Measurements from ENCODE around the gene CYLC1.
A peak's percentile ranks its signal among the peaks of the same experiment; 100 is the strongest.

Gene CYLC1

DNA sequence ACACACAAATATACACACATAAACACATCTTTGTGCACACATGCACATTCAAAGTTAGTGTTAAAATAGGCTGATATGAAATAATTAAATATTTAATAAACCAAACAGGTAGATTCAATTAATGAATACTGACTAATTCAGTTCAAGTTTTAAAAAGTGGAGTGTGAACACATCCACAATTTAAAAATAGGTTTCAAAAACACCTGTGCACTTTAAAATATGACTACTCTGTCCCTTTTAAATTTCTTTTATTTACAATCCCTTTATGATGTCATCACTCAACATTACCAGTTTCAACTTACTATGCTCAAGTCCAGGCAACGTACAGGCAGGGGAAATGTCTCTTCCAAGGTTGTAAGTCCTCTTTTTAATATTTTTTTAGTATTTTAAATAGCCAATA lies at the start of gene CYLC1:
CYLC1 (plus strand) TSS at position 301 of the 400 bp plus-strand sequence; CDS start at position 338, 37 bp downstream.
- no peaks in the 10 kb centered on the region for H3K27me3 ChIP-seq (ENCODE audit: low read depth, low read length)
- H3K79me2 ChIP-seq (ENCODE audit: low read length): no peaks in the 10 kb centered on the region
- no peaks in the 10 kb centered on the region for H3K4me1 ChIP-seq (ENCODE audit: low read length)
- H3K4me3 ChIP-seq (ENCODE audit: low read length): no peak within 1 kb of the TSS
- TF ChIP-seq, protein P1, sequence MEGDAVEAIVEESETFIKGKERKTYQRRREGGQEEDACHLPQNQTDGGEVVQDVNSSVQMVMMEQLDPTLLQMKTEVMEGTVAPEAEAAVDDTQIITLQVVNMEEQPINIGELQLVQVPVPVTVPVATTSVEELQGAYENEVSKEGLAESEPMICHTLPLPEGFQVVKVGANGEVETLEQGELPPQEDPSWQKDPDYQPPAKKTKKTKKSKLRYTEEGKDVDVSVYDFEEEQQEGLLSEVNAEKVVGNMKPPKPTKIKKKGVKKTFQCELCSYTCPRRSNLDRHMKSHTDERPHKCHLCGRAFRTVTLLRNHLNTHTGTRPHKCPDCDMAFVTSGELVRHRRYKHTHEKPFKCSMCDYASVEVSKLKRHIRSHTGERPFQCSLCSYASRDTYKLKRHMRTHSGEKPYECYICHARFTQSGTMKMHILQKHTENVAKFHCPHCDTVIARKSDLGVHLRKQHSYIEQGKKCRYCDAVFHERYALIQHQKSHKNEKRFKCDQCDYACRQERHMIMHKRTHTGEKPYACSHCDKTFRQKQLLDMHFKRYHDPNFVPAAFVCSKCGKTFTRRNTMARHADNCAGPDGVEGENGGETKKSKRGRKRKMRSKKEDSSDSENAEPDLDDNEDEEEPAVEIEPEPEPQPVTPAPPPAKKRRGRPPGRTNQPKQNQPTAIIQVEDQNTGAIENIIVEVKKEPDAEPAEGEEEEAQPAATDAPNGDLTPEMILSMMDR (IDR thresholded peaks at IDR 0.05; ENCODE audit: low read depth, low read length): no peak
- TF ChIP-seq EZH2phosphoT487 (IDR thresholded peaks at IDR 0.05; ENCODE audit: low read depth): no peak
- H3K4me2 ChIP-seq (ENCODE audit: low read length): no peak within 1 kb of the TSS
- H2AFZ ChIP-seq (ENCODE audit: low read depth, low read length): no peak within 1 kb of the TSS
- H3K9ac ChIP-seq (ENCODE audit: low read length): no peak within 1 kb of the TSS
- H3K27ac ChIP-seq (ENCODE audit: low read length): no peak within 1 kb of the TSS
- no peaks in the 10 kb centered on the region for H3K9me3 ChIP-seq (ENCODE audit: insufficient read depth, low read length)
- H4K20me1 ChIP-seq (ENCODE audit: insufficient read depth, low read length): no peaks in the 10 kb centered on the region
- no peaks in the 10 kb centered on the region for H3K36me3 ChIP-seq (replicated peaks; ENCODE audit: low read depth, low read length)

- Histone ChIP-seq H4K20me1 (ENCODE audit: insufficient read depth, low read length) (no peaks in the 10 kb centered on the region), H3K27ac (ENCODE audit: low read length) (no peak overlapping the region), H3K79me2 (ENCODE audit: low read length) (no peaks in the 10 kb centered on the region), H3K4me2 (ENCODE audit: low read length) (no peak overlapping the region), H3K36me3 (replicated peaks; ENCODE audit: low read depth, low read length) (no peaks in the 10 kb centered on the region), H3K9me3 (ENCODE audit: insufficient read depth, low read length) (no peaks in the 10 kb centered on the region), H3K9ac (ENCODE audit: low read length) (no peak overlapping the region), H2AFZ (ENCODE audit: low read depth, low read length) (no peak overlapping the region), H3K4me1 (ENCODE audit: low read length) (no peaks in the 10 kb centered on the region), H3K27me3 (ENCODE audit: low read depth, low read length) (no peaks in the 10 kb centered on the region), H3K4me3 (ENCODE audit: low read length) (no peak overlapping the region)
- TF ChIP-seq, protein P1 (IDR thresholded peaks at IDR 0.05; ENCODE audit: low read depth, low read length): no peak
- TF ChIP-seq EZH2phosphoT487 (IDR thresholded peaks at IDR 0.05; ENCODE audit: low read depth): no peak
Observed at GRCh38 chrX:83819304-83819703, 41.6 kb upstream of the CYLC1 start.

GRCh38 chrX:83829874-83830273 lies 31.1 kb upstream of the CYLC1 start:
- no peaks in the 10 kb centered on the region for H3K79me2 ChIP-seq (ENCODE audit: low read length)
- H3K4me3 ChIP-seq (ENCODE audit: low read length): no peak overlapping the region
- H3K4me1 ChIP-seq (ENCODE audit: low read length): peaks cover 10% of the 10 kb centered on the region
- no peak overlapping the region for H3K9ac ChIP-seq (ENCODE audit: low read length)
- H2AFZ ChIP-seq (ENCODE audit: low read depth, low read length): no peak overlapping the region
- no peak overlapping the region for H3K27ac ChIP-seq (ENCODE audit: low read length)
- H4K20me1 ChIP-seq (ENCODE audit: insufficient read depth, low read length): no peaks in the 10 kb centered on the region
- TF ChIP-seq, protein P1 (IDR thresholded peaks at IDR 0.05; ENCODE audit: low read depth, low read length): no peak
- no peaks in the 10 kb centered on the region for H3K36me3 ChIP-seq (replicated peaks; ENCODE audit: low read depth, low read length)
- no peaks in the 10 kb centered on the region for H3K9me3 ChIP-seq (ENCODE audit: insufficient read depth, low read length)
- peak overlapping the region; percentile 28 for H3K4me2 ChIP-seq (ENCODE audit: low read length)
- H3K27me3 ChIP-seq (ENCODE audit: low read depth, low read length): no peaks in the 10 kb centered on the region

DNA sequence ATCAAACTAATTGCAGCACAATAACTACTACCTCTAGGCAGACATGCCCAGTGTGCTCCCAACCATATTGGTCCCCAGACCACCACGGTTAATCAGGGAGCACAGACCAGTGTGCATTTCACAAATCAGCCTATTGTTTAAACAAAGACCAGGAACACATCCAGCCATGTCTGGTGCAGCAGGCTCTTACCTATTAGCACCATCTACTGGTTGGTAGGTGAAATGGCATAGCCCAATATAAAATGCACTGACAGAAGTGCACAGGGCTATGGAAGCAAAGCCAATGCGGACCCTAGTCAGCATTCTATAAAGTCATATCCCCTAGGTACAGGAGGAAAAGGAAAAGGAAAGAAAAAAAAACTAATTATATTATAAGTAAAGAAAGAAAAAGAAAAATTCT lies 15.5 kb upstream of the CYLC1 start:
- TF ChIP-seq, protein P1 (IDR thresholded peaks at IDR 0.05; ENCODE audit: low read depth, low read length): peak; percentile 67
- TF ChIP-seq EZH2phosphoT487 (IDR thresholded peaks at IDR 0.05; ENCODE audit: low read depth): no peak
- Histone ChIP-seq H3K79me2 (ENCODE audit: low read length) (no peaks in the 10 kb centered on the region), H4K20me1 (ENCODE audit: insufficient read depth, low read length) (no peaks in the 10 kb centered on the region), H3K4me1 (ENCODE audit: low read length) (no peaks in the 10 kb centered on the region), H3K36me3 (replicated peaks; ENCODE audit: low read depth, low read length) (no peaks in the 10 kb centered on the region), H3K4me2 (ENCODE audit: low read length) (no peak overlapping the region), H3K27me3 (ENCODE audit: low read depth, low read length) (no peaks in the 10 kb centered on the region), H3K9me3 (ENCODE audit: insufficient read depth, low read length) (no peaks in the 10 kb centered on the region), H2AFZ (ENCODE audit: low read depth, low read length) (peak overlapping the region; percentile 83; the same call in 1 of the 2 replicates), H3K9ac (ENCODE audit: low read length) (no peak overlapping the region), H3K4me3 (ENCODE audit: low read length) (no peak overlapping the region), H3K27ac (ENCODE audit: low read length) (no peak overlapping the region)
